A549 (cell line): ENCODE data around the gene SUGCT. TPM values are rescaled to one million over a fixed set of nuclear protein-coding genes. Genes with fewer than 3 reads are reported as not detected.
A peak's percentile ranks its signal among the peaks of the same experiment; 100 is the strongest.

ENCODE experiments used
- BHLHE40 ChIP-seq: IDR thresholded peaks from 2 replicates; pipeline ENCODE4 v1.6.1; 2012; ENCODE audit warnings: low read depth, low read length, inconsistent platforms
- CBX2 ChIP-seq: fragments of 200-600 bp; sonication (generic); IDR thresholded peaks from 2 replicates; pipeline ENCODE4 v1.6.1; 2016; ENCODE audit warnings: low read depth, mild to moderate bottlenecking, borderline replicate concordance
- CHD2 ChIP-seq: fragments of 150-350 bp; IDR thresholded peaks from 2 replicates; pipeline ENCODE4 v1.6.1; 2014; ENCODE audit warnings: low read length; ENCODE audit not compliant: partially characterized antibody
- E2F6 ChIP-seq: IDR thresholded peaks from 2 replicates; pipeline ENCODE4 v1.6.1; 2012; ENCODE audit warnings: low read depth, borderline replicate concordance
- EHF ChIP-seq: fragments of 250-450 bp; sonication (Bioruptor Pico); IDR thresholded peaks from 2 replicates; pipeline ENCODE4 v1.5.0; 2020; ENCODE audit warnings: mild to moderate bottlenecking
- EHMT2 ChIP-seq: fragments of 200-600 bp; sonication (generic); IDR thresholded peaks from 2 replicates; pipeline ENCODE4 v1.6.1; 2016; ENCODE audit warnings: antibody characterized with exemption, low read depth, mild to moderate bottlenecking, moderate library complexity
- ELK1 ChIP-seq: fragments of 150-350 bp; IDR thresholded peaks from 2 replicates; pipeline ENCODE4 v1.6.1; 2014; ENCODE audit warnings: low read depth, mild to moderate bottlenecking, low read length
- FOSB ChIP-seq: fragments of 250-450 bp; sonication (Bioruptor Pico); IDR thresholded peaks from 2 replicates; pipeline ENCODE4 v1.5.0; 2020; ENCODE audit warnings: mild to moderate bottlenecking, moderate library complexity
- HDAC2 ChIP-seq: fragments of 200-600 bp; sonication (generic); IDR thresholded peaks from 2 replicates; pipeline ENCODE4 v1.6.1; 2016
- HES2 ChIP-seq: fragments of >200 bp; sonication (Bioruptor Twin); formaldehyde crosslinking; IDR thresholded peaks from 2 replicates; pipeline ENCODE4 v1.6.1; 2016
- HEYL ChIP-seq: fragments of 250-450 bp; sonication (Bioruptor Pico); IDR thresholded peaks from 2 replicates; pipeline ENCODE4 v1.8.0; 2021; ENCODE audit warnings: mild to moderate bottlenecking, moderate library complexity
- HOXB13 ChIP-seq: fragments of 250-450 bp; sonication (Bioruptor Pico); IDR thresholded peaks from 2 replicates; pipeline ENCODE4 v1.5.0; 2020; ENCODE audit warnings: low read depth, mild to moderate bottlenecking, moderate library complexity
- JUN ChIP-seq, 2 experiments: fragments of >200 bp; sonication (Bioruptor Twin); formaldehyde crosslinking; IDR thresholded peaks; 2 replicates in 1 of 2; 3 replicates in 1 of 2; pipeline ENCODE4 v1.6.1; 2016 to 2017
- JUNB ChIP-seq: fragments of >200 bp; sonication (Bioruptor Twin); formaldehyde crosslinking; IDR thresholded peaks from 2 replicates; pipeline ENCODE4 v1.6.1; 2016
- KDM1A ChIP-seq: fragments of 200-600 bp; sonication (generic); IDR thresholded peaks from 2 replicates; pipeline ENCODE4 v1.6.1; 2016; ENCODE audit warnings: low read depth, mild to moderate bottlenecking
- KDM5A ChIP-seq: fragments of 200-600 bp; sonication (generic); IDR thresholded peaks from 2 replicates; pipeline ENCODE4 v1.6.1; 2016; ENCODE audit warnings: antibody characterized with exemption, mild to moderate bottlenecking
- MAFK ChIP-seq: fragments of 450-650 bp; IDR thresholded peaks from 2 replicates; pipeline ENCODE4 v1.6.1; 2014; ENCODE audit not compliant: partially characterized antibody
- NPAS2 ChIP-seq: fragments of 250-450 bp; sonication (Bioruptor Pico); IDR thresholded peaks from 2 replicates; pipeline ENCODE4 v1.8.0; 2022; ENCODE audit warnings: mild to moderate bottlenecking, moderate library complexity, borderline replicate concordance
- POLR2A ChIP-seq: IDR thresholded peaks from 2 replicates; pipeline ENCODE4 v1.6.1; 2012; ENCODE audit warnings: mild to moderate bottlenecking, low read length
- POLR2AphosphoS2 ChIP-seq: conservative IDR thresholded peaks from 2 replicates; pipeline ENCODE4 v1.6.1; 2012; ENCODE audit warnings: low read length, improper control_type of control experiment, inconsistent platforms
- RARB ChIP-seq: fragments of 250-450 bp; sonication (Bioruptor Pico); IDR thresholded peaks from 2 replicates; pipeline ENCODE4 v1.8.0; 2021; ENCODE audit warnings: mild to moderate bottlenecking, moderate library complexity
- RCOR1 ChIP-seq: fragments of 150-350 bp; IDR thresholded peaks from 2 replicates; pipeline ENCODE4 v1.6.1; 2014; ENCODE audit warnings: antibody characterized with exemption, low read length, low read depth
- SMC3 ChIP-seq: fragments of >200 bp; sonication (Bioruptor Twin); formaldehyde crosslinking; IDR thresholded peaks from 3 replicates; pipeline ENCODE4 v1.6.1; 2018; ENCODE audit warnings: inconsistent platforms
- ZFP36 ChIP-seq: fragments of 450-650 bp; IDR thresholded peaks from 2 replicates; pipeline ENCODE4 v1.6.1; 2014; ENCODE audit warnings: borderline replicate concordance; ENCODE audit not compliant: partially characterized antibody
- ZNF302 ChIP-seq: fragments of 250-450 bp; sonication (Bioruptor Pico); IDR thresholded peaks from 2 replicates; pipeline ENCODE4 v1.9.0; 2021; ENCODE audit warnings: inconsistent platforms, mild to moderate bottlenecking, moderate library complexity
- polyA plus RNA-seq, 4 experiments: library from polyadenylated mRNA; depleted of rRNA in 3 of 4; stranded (reverse); fragments of >200 nt; fragmentation: RNase III in 1 of 4; extraction: RNeasy Plus Mini Kit Qiagen cat#74134 plus additional on column Dnase treatment in 1 of 4; gene quantifications; 2 replicates in 3 of 4; 3 replicates in 1 of 4; pipeline ENCODE4 v1.2.3, GENCODE V29; 2011 to 2017
- TF ChIP-seq, protein P1 (sequence below): fragments of 250-450 bp; sonication (Bioruptor Pico); IDR thresholded peaks from 2 replicates; pipeline ENCODE4 v1.5.0; 2021; ENCODE audit warnings: mild to moderate bottlenecking, moderate library complexity, borderline replicate concordance
- TF ChIP-seq, protein P2 (sequence below): IDR thresholded peaks from 2 replicates; pipeline ENCODE4 v1.6.1; 2012
- TF ChIP-seq, protein P3 (sequence below): fragments of 450-650 bp; IDR thresholded peaks from 2 replicates; pipeline ENCODE4 v1.6.1; 2014; ENCODE audit warnings: antibody characterized with exemption

SUGCT gene
- polyA plus RNA-seq, 2 of the 4 experiments (the other 2 are of a cell fraction), result 1.4 to 1.6 TPM

DNA sequence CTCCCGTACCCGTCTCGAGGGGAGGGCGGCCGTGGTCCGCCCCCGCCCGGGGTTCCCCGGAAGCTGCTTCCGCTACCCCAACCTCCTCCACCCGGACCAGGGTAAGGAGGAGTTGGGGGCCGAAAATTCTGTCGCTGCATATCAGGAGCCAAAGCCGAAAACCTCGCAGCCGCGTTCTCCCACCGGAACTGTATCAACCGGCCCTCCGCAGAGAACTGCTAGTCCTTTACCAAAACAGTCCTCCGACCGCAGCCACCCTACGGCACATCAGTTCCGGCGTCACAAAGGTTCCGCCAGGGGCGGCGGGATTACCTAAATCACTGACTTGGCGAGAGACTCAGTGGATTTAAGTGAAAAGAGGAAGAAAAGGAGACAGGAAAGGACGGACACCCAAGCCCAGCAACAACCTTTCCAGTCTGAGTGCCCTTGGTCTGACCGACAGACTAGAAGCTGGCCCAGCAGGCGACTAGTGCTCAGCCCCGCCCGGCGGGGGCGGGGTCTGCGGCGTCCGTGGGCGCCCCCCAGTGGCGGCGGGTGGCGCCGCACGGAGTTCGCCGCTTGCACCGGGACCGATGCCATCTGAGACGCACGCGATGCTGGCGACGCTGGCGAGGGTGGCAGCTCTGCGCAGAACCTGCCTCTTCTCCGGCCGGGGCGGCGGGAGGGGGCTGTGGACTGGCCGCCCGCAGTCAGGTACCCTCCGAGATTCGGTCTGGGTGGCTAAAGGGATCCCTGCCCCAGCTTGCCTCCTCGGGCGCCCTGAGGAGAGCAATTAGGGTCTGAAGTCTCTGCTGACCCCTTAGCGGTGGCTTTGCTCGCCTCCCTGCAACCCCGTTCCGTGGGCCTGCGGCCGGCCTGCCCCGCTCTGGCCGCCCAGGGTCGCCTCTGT, at the start of gene SUGCT, which contains the start of gene MPLKIP (continued):
- TF ChIP-seq CBX2, result no peak
- no peak; the same call in 1 of the 2 replicates for TF ChIP-seq HDAC2
- no peak for TF ChIP-seq EHF
- TF ChIP-seq, protein P1, sequence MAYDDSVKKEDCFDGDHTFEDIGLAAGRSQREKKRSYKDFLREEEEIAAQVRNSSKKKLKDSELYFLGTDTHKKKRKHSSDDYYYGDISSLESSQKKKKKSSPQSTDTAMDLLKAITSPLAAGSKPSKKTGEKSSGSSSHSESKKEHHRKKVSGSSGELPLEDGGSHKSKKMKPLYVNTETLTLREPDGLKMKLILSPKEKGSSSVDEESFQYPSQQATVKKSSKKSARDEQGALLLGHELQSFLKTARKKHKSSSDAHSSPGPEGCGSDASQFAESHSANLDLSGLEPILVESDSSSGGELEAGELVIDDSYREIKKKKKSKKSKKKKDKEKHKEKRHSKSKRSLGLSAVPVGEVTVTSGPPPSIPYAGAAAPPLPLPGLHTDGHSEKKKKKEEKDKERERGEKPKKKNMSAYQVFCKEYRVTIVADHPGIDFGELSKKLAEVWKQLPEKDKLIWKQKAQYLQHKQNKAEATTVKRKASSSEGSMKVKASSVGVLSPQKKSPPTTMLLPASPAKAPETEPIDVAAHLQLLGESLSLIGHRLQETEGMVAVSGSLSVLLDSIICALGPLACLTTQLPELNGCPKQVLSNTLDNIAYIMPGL (CRISPR knock-in tag), result peak; percentile 80; the same call in 1 of the 2 replicates
- TF ChIP-seq RCOR1, result no peak
- TF ChIP-seq POLR2AphosphoS2, result no peak
- TF ChIP-seq ZFP36, result no peak
- TF ChIP-seq, protein P2, sequence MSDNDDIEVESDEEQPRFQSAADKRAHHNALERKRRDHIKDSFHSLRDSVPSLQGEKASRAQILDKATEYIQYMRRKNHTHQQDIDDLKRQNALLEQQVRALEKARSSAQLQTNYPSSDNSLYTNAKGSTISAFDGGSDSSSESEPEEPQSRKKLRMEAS, result peak; percentile 93
- no peak for TF ChIP-seq HEYL
- TF ChIP-seq ZNF302 (CRISPR knock-in tag), result no peak
- TF ChIP-seq ELK1, result no peak
- TF ChIP-seq KDM5A, result peak; percentile 85
- peak; percentile 56; the same call in 2 of the 3 replicates for TF ChIP-seq SMC3
- no peak for TF ChIP-seq CHD2
- TF ChIP-seq NPAS2 (CRISPR knock-in tag), result no peak
- TF ChIP-seq BHLHE40, result no peak
- TF ChIP-seq, protein P3, sequence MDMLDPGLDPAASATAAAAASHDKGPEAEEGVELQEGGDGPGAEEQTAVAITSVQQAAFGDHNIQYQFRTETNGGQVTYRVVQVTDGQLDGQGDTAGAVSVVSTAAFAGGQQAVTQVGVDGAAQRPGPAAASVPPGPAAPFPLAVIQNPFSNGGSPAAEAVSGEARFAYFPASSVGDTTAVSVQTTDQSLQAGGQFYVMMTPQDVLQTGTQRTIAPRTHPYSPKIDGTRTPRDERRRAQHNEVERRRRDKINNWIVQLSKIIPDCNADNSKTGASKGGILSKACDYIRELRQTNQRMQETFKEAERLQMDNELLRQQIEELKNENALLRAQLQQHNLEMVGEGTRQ, result no peak
- no peak for TF ChIP-seq EHMT2
- no peak for TF ChIP-seq JUNB
- peak; percentile 16; the same call in 1 of the 2 replicates for TF ChIP-seq HOXB13 (CRISPR knock-in tag)
- TF ChIP-seq FOSB (CRISPR knock-in tag), result no peak
- TF ChIP-seq RARB (CRISPR knock-in tag), result no peak
- TF ChIP-seq KDM1A, result no peak
- peak; percentile 62 for TF ChIP-seq POLR2A
- TF ChIP-seq E2F6, result peak; percentile 94
- TF ChIP-seq MAFK, result no peak
- peak; percentile 74 to 86; a peak in 3 of 5 replicates for TF ChIP-seq JUN (IDR thresholded peaks at IDR 0.05)
- TF ChIP-seq HES2, result no peak
